Loucy (cell line): ENCODE results near the gene COL1A1.
A peak's percentile ranks its signal among the peaks of the same experiment; 100 is the strongest.

Source experiments
- H2AFZ ChIP-seq: fragments of 200-600 bp; sonication (generic); 2 replicates; pipeline ENCODE4 v1.6.0; 2016; ENCODE audit warnings: antibody characterized with exemption, mild to moderate bottlenecking, low read length, moderate library complexity
- H3F3A ChIP-seq: fragments of 200-600 bp; 2 replicates; pipeline ENCODE4 v1.6.0; 2016; ENCODE audit warnings: antibody characterized with exemption, low read depth, mild to moderate bottlenecking
- H3K27me3 ChIP-seq: fragments of 200-600 bp; sonication (generic); 2 replicates; pipeline ENCODE4 v1.6.1; 2014; ENCODE audit warnings: low read length, mild to moderate bottlenecking; ENCODE audit not compliant: insufficient read depth, poor library complexity, severe bottlenecking
- H3K36me3 ChIP-seq: fragments of 200-600 bp; sonication (generic); 2 replicates; pipeline ENCODE4 v1.6.1; 2016; ENCODE audit warnings: low read length; ENCODE audit not compliant: insufficient read depth
- H3K4me1 ChIP-seq: fragments of 200-600 bp; sonication (generic); 2 replicates; pipeline ENCODE4 v1.5.1; 2014; ENCODE audit warnings: low read length, mild to moderate bottlenecking; ENCODE audit not compliant: insufficient read depth, poor library complexity, severe bottlenecking
- H3K4me2 ChIP-seq: fragments of 200-600 bp; sonication (generic); 2 replicates; pipeline ENCODE4 v1.6.0; 2014; ENCODE audit warnings: antibody characterized with exemption, low read length, low read depth, mild to moderate bottlenecking; ENCODE audit not compliant: poor library complexity, severe bottlenecking
- H3K4me3 ChIP-seq: fragments of 200-600 bp; sonication (generic); 2 replicates; pipeline ENCODE4 v1.5.1; 2014; ENCODE audit warnings: low read length, mild to moderate bottlenecking, mixed read lengths; ENCODE audit not compliant: poor library complexity, severe bottlenecking
- H3K79me2 ChIP-seq: fragments of 200-600 bp; sonication (generic); 2 replicates; pipeline ENCODE4 v1.6.1; 2014; ENCODE audit warnings: low read length; ENCODE audit not compliant: insufficient read depth
- H3K9ac ChIP-seq: fragments of 200-600 bp; sonication (generic); 2 replicates; pipeline ENCODE4 v1.6.0; 2014; ENCODE audit warnings: mild to moderate bottlenecking, low read depth, low read length, moderate library complexity; ENCODE audit not compliant: poor library complexity, severe bottlenecking
- H3K9me2 ChIP-seq: fragments of 200-600 bp; sonication (generic); replicated peaks from 2 replicates; pipeline ENCODE4 v1.6.1; 2016; ENCODE audit warnings: low read depth, low read length, mixed read lengths
- H3K9me3 ChIP-seq: fragments of 200-600 bp; sonication (generic); 2 replicates; pipeline ENCODE4 v1.6.1; 2014; ENCODE audit warnings: mild to moderate bottlenecking, antibody characterized with exemption, low read length, low read depth; ENCODE audit not compliant: insufficient read depth
- H4K20me1 ChIP-seq: fragments of 200-600 bp; sonication (generic); 2 replicates; pipeline ENCODE4 v1.6.0; 2014; ENCODE audit warnings: antibody characterized with exemption, low read length, mild to moderate bottlenecking; ENCODE audit not compliant: insufficient read depth, poor library complexity, severe bottlenecking
- EZH2phosphoT487 ChIP-seq: fragments of 200-600 bp; IDR thresholded peaks from 2 replicates; pipeline ENCODE4 v1.6.1; 2018; ENCODE audit warnings: antibody characterized with exemption, mild to moderate bottlenecking, moderate library complexity, borderline replicate concordance
- TF ChIP-seq, protein P1 (sequence below): fragments of 200-600 bp; sonication (generic); conservative IDR thresholded peaks from 2 replicates; pipeline ENCODE4 v1.5.1; 2014; ENCODE audit warnings: mild to moderate bottlenecking, antibody characterized with exemption, low read length

Gene COL1A1

DNA sequence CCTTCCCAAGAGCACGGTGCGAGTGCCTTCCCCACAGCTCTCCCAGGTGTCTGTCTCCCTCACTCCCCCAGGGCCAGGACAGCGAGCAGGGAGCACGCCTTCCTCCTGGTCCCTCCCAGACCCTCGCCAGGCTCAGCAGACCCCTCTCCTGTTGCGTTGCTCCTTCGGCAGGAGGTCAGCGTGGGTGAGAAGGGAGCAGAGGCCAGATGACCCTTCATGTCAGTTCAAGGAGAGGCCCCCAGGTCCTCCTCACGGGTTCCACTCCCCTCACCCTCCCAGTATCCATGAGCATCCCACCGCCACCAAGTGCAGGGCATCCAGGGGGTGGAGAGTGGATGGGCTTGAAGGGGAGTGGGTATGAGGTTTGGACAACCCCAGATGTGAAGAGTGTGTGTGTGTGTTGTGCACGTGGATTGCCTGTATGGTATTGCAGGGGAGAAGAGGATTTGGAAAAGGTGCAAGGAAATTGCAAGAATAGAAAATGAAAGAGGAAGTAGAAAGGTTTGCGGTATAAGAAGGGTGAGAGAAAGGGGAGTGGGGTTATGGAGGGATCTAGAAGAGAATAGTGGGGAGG lies 17.9 kb downstream of the COL1A1 start:
- Histone ChIP-seq H2AFZ (peak overlapping the region; percentile 66; the same call in 1 of the 2 replicates), H3K4me1 (no peaks in the 10 kb centered on the region), H3K36me3 (no peaks in the 10 kb centered on the region), H3K9me3 (no peaks in the 10 kb centered on the region), H3K9ac (no peak overlapping the region), H3F3A (no peaks in the 10 kb centered on the region), H4K20me1 (no peaks in the 10 kb centered on the region), H3K9me2 (no peaks in the 10 kb centered on the region), H3K27me3 (no peaks in the 10 kb centered on the region), H3K79me2 (no peaks in the 10 kb centered on the region), H3K4me3 (no peak overlapping the region), H3K4me2 (peak overlapping the region; percentile 30)
- TF ChIP-seq, protein P1, sequence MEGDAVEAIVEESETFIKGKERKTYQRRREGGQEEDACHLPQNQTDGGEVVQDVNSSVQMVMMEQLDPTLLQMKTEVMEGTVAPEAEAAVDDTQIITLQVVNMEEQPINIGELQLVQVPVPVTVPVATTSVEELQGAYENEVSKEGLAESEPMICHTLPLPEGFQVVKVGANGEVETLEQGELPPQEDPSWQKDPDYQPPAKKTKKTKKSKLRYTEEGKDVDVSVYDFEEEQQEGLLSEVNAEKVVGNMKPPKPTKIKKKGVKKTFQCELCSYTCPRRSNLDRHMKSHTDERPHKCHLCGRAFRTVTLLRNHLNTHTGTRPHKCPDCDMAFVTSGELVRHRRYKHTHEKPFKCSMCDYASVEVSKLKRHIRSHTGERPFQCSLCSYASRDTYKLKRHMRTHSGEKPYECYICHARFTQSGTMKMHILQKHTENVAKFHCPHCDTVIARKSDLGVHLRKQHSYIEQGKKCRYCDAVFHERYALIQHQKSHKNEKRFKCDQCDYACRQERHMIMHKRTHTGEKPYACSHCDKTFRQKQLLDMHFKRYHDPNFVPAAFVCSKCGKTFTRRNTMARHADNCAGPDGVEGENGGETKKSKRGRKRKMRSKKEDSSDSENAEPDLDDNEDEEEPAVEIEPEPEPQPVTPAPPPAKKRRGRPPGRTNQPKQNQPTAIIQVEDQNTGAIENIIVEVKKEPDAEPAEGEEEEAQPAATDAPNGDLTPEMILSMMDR: no peak
- no peak for TF ChIP-seq EZH2phosphoT487

DNA sequence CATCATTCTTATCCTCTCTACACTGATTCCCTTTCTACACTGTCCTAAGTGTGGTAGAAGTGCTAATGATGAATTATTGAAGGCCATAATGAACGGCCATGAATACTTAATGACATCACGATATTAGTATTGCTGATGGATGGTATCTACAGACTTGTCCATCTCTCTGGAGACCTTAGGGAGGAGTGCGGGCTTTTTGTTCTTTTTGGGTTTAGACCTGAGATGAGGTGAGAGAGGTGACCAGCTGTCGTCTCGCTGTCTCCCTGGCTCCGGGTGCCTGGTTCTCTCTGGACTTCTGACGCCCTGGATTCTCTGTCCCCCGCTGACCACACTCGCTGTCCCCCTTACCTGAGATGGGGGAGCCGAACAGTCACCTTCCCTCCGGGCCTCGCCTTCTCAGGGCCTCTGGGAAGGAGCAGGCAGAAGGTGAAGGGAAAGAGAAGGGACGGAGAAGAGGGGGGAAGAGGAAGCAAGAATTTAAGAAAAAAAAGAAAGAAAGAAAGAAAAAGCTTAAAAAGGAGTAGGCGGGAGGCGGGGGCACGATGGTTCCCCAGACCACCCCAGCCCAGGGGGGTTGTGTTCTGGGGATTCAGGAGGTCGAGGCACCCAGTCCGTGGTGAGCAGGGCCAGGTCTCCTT lies 18.5 kb downstream of the COL1A1 start:
- Histone ChIP-seq H3K9me2 (no peaks in the 10 kb centered on the region), H3K9me3 (no peaks in the 10 kb centered on the region), H3K4me2 (no peak overlapping the region), H3K27me3 (no peaks in the 10 kb centered on the region), H3F3A (no peaks in the 10 kb centered on the region), H3K9ac (no peak overlapping the region), H3K4me1 (no peaks in the 10 kb centered on the region), H3K36me3 (no peaks in the 10 kb centered on the region), H2AFZ (no peak overlapping the region), H3K79me2 (no peaks in the 10 kb centered on the region), H3K4me3 (no peak overlapping the region), H4K20me1 (no peaks in the 10 kb centered on the region)
- no peak for TF ChIP-seq EZH2phosphoT487
- TF ChIP-seq, protein P1: no peak

DNA sequence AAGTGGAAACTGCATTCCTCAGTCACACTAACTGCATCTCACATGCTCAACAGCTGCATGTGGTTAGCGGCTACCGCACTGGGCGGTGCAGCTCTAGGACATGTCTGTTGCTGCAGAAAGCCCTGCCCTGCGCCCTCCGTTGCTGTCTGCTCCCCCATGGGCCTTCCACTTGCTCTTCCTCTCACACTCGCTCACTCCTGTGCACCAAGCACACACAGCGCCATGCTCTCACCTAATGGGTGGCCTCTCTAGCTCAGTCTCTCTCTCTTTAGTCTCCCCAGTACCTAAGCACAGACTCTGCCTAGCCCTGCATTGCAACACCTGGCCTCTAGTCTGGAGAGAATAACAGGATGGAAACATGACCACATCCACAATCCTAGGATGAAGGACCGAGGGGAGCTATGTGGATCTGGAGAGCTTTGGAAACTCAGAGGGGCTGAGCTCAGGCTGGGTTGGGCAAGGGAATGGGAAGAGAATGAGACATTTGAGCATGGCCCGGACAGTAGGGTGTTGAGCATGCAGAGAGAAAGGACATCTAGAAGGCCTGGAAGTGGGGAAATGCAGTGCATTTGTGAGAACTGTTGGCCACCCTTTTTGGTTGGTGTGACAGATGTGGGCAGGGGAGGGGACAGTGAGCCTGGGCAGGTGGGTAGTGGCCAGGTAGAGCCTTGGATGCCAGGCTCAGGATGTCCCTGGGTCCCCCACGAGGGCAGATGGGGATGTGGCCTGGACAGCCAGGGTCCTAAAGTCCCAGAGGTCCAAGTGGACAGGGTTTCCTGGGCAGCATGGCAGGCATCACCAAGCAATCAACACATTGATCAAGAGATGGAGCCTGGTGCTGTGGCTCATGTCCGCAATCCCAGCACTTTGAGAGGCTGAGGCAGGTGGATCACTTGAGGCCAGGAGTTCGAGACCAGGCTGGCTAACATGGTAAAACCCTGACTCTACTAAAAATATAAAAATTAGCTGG lies 19.6 kb downstream of the COL1A1 start:
- Histone ChIP-seq H3K27me3 (no peaks in the 10 kb centered on the region), H3K79me2 (no peaks in the 10 kb centered on the region), H4K20me1 (no peaks in the 10 kb centered on the region), H3K4me1 (no peaks in the 10 kb centered on the region), H3K9ac (no peak overlapping the region), H3K9me2 (no peaks in the 10 kb centered on the region), H3K4me2 (no peak overlapping the region), H3K4me3 (no peak overlapping the region), H2AFZ (no peak overlapping the region), H3K9me3 (no peaks in the 10 kb centered on the region), H3K36me3 (no peaks in the 10 kb centered on the region), H3F3A (no peaks in the 10 kb centered on the region)
- TF ChIP-seq, protein P1: no peak
- no peak for TF ChIP-seq EZH2phosphoT487
